ENCODE data around the gene ZNF3. TPM values are rescaled to one million over a fixed set of nuclear protein-coding genes. Genes with fewer than 3 reads are reported as not detected.

Gene ZNF3
- total RNA-seq, 4 donors from 2014 or later: 13.2 to 30.3 (median 24.4) TPM

- peak overlapping the region; percentile 54 for H3K27ac ChIP-seq
- peaks cover 48% of the 10 kb centered on the region for H3K36me3 ChIP-seq
- H3K27me3 ChIP-seq: no peaks in the 10 kb centered on the region
- H3K4me3 ChIP-seq: no peak overlapping the region
- no peaks in the 10 kb centered on the region for H3K9me3 ChIP-seq
- peaks cover 50% of the 10 kb centered on the region for H3K4me1 ChIP-seq
- DNase-seq (ENCODE audit: low spot score in 2 of 2): peak; percentile 72 to 78
- peak in 1 of 3 donors; percentile 26 for TF ChIP-seq POLR2AphosphoS5 (IDR thresholded peaks at IDR 0.05)
- TF ChIP-seq CTCF (IDR thresholded peaks at IDR 0.05): no peak
- 28% methylated on average over 5 of the region's 5 CpGs for WGBS
These were observed 58.9 kb downstream of the ZNF3 start for GRCh38 chr7:100022621-100023020.

- no peaks in the 10 kb centered on the region for H3K9me3 ChIP-seq
- H3K4me1 ChIP-seq: peaks cover 63% of the 10 kb centered on the region
- TF ChIP-seq POLR2A (IDR thresholded peaks at IDR 0.05) (no peak), POLR2AphosphoS5 (IDR thresholded peaks at IDR 0.05) (no peak), CTCF (IDR thresholded peaks at IDR 0.05) (no peak), EP300 (IDR thresholded peaks at IDR 0.05) (no peak)
- no peaks in the 10 kb centered on the region for H3K27me3 ChIP-seq
- H3K36me3 ChIP-seq: peaks cover 36% of the 10 kb centered on the region
- H3K27ac ChIP-seq: no peak overlapping the region
- DNase-seq (ENCODE audit: low spot score in 2 of 2): no peak
- H3K4me3 ChIP-seq: no peak overlapping the region
- WGBS: 72% methylated on average over 3 of the region's 3 CpGs
These were observed 60.2 kb downstream of the ZNF3 start for GRCh38 chr7:100021297-100021696.

Other genes starting within 250 kb of the ZNF3 start
- 1 to 10 TPM in 1 of 4 donors, not detected in 3; 1.5 TPM for gene OR2AE1, start 204.7 kb downstream of the ZNF3 start, total RNA-seq
- 10 to 100 TPM; 40.2 to 56.7 (median 50.8) TPM for gene TRIM4, start 162.2 kb downstream of the ZNF3 start, total RNA-seq
- 1 to 10 TPM; 1.9 to 2.9 (median 2.5) TPM for gene GJC3, start 152.1 kb downstream of the ZNF3 start, total RNA-seq
- 1,000 to 10,000 TPM in 1 of 4 donors, 100 to 1,000 TPM in 3; 529 to 1,010 (median 610) TPM for gene AZGP1, start 105.7 kb downstream of the ZNF3 start, total RNA-seq
- gene ZKSCAN1, start 66.1 kb downstream of the ZNF3 start, total RNA-seq: 100 to 1,000 TPM in 1 of 4 donors, 10 to 100 TPM in 3; 50.5 to 106 (median 66.4) TPM
- 10 to 100 TPM in 3 of 4 donors, 1 to 10 TPM in 1; 8.9 to 18.5 (median 10.2) TPM for gene ZSCAN21, start 31.9 kb downstream of the ZNF3 start, total RNA-seq
- 10 to 100 TPM; 35.8 to 60.7 (median 47.7) TPM for gene COPS6, start 7.2 kb upstream of the ZNF3 start, total RNA-seq
- 10 to 100 TPM; 43.8 to 97.0 (median 51.8) TPM for gene MCM7, start 19.7 kb upstream of the ZNF3 start, total RNA-seq
- 10 to 100 TPM; 16.7 to 33.2 (median 31.8) TPM for gene AP4M1, start 19.9 kb upstream of the ZNF3 start, total RNA-seq
- gene TAF6, start 37.6 kb upstream of the ZNF3 start, total RNA-seq: 10 to 100 TPM; 31.7 to 59.3 (median 48.9) TPM
- gene CNPY4, start 37.9 kb upstream of the ZNF3 start, total RNA-seq: 1 to 10 TPM; 4.5 to 7.1 (median 5.4) TPM
- gene MBLAC1, start 45.2 kb upstream of the ZNF3 start, total RNA-seq: 1 to 10 TPM; 2.6 to 6.2 (median 3.6) TPM
- gene LAMTOR4, start 67.2 kb upstream of the ZNF3 start, total RNA-seq: 100 to 1,000 TPM; 346 to 682 (median 537) TPM
- gene TRAPPC14, start 77.0 kb upstream of the ZNF3 start, total RNA-seq: 10 to 100 TPM; 19.7 to 69.0 (median 35.8) TPM
- 10 to 100 TPM; 30.0 to 36.9 (median 33.0) TPM for gene GAL3ST4, start 86.9 kb upstream of the ZNF3 start, total RNA-seq
- 10 to 100 TPM in 2 of 4 donors, 1 to 10 TPM in 2; 7.3 to 45.4 (median 14.8) TPM for gene GPC2, start 95.7 kb upstream of the ZNF3 start, total RNA-seq
- gene STAG3, start 96.2 kb upstream of the ZNF3 start, total RNA-seq: 1 to 10 TPM in 2 of 4 donors, under 1 TPM in 1, not detected in 1; 0.68 to 2.0 (median 1.9) TPM
- gene PVRIG, start 138.2 kb upstream of the ZNF3 start, total RNA-seq: not detected
- gene SPDYE3, start 226.0 kb upstream of the ZNF3 start, total RNA-seq: not detected